Lower lobe of right lung (tissue), 2 donors: ENCODE results near the gene ZSWIM1. TPM values are rescaled to one million over a fixed set of nuclear protein-coding genes. Genes with fewer than 3 reads are reported as not detected.

Experiments used
- ATAC-seq, 2 donors: fragments of 200-7000 bp; cut with Tn5 transposase; one replicate each; pipeline ENCODE4 v1.9.1; 2020 to 2022; ENCODE audit warnings: mild to moderate bottlenecking in 2 of 2, moderate library complexity in 2 of 2
- DNase-seq: peaks from one replicate; pipeline ENCODE4 v3.0.0-alpha.2; 2020
- H3K27ac ChIP-seq: fragments of 200-600 bp; one replicate; pipeline ENCODE4 v1.8.0; 2022
- H3K27me3 ChIP-seq: fragments of 200-600 bp; one replicate; pipeline ENCODE4 v1.8.0; 2022; ENCODE audit warnings: low read depth
- H3K36me3 ChIP-seq: fragments of 200-600 bp; one replicate; pipeline ENCODE4 v1.8.0; 2022; ENCODE audit warnings: mild to moderate bottlenecking
- H3K4me1 ChIP-seq: fragments of 200-600 bp; one replicate; pipeline ENCODE4 v1.8.0; 2022
- H3K4me3 ChIP-seq: fragments of 200-600 bp; one replicate; pipeline ENCODE4 v1.8.0; 2022; ENCODE audit warnings: mild to moderate bottlenecking
- H3K9me3 ChIP-seq: fragments of 200-600 bp; one replicate; pipeline ENCODE4 v1.8.0; 2022
- intact Hi-C: fragments of 100-400 bp; cut with DNase I; formaldehyde crosslinking; loops from one replicate; pipeline ENCODE4 v1.11.0; 2022
- total RNA-seq: library from RNA; stranded (reverse); fragmentation: NEBNext Ultra II Directional; extraction: Animal tissue kit (Norgen Biotek cat#: 25700); gene quantifications from one replicate; pipeline ENCODE4 v1.2.1, GENCODE V29; 2021
- TF ChIP-seq, protein P1 (sequence below): fragments of 200-600 bp; IDR thresholded peaks from one replicate; pipeline ENCODE4 v1.8.0; 2022; ENCODE audit warnings: antibody characterized with exemption, mild to moderate bottlenecking
- donor health status: DM: no; HTN: yes; CAD: no; lungs with severe emphysema.

Gene ZSWIM1
- total RNA-seq, 1 donor from 2014 or later: 9.6 TPM

DNA sequence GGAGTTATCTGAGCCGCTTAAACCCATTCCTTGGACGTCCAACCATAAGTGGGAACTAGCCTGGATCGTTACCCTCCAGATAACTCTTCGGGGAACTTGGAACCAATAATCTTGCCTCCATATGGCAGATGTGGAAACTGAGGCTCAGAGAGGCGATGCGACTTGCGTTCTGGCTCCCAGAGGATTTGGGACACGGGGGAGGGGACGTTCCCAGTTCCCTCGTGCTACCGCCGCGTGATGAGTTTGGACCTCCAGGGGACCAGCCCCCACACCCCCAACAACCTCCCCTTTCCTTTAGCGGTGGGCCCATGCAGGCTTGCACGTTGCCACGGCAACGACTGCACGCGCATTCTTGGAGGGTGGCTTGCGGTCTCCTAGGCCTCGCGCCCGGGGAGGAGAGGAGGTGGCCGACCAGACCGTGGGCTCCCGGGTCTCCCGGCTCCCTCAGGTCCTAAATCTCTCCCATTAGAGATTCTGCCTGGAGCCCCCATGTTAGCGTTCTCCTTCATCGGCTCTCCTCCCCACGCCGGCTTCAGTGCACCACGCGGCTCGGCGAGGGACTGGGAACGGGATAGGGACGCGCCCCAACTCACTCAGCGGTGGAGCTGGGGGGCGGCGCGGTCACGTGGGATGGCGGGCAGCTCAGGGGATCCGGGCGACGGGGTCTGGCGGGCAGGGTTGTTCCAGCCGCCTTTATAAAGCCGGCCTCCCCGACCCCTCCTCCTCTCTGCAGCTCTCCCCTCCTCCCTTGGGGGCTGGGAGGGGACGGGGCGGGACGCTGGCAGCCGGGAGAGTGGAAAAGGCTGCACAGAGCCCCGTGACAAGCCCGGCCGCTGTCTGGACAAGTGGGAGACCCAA, 30.7 kb downstream of the ZSWIM1 start, which contains the start of gene PLTP:
Gene PLTP, minus strand, starts transcription at position 670 of the 858 bp plus-strand sequence. CDS start 703 bp downstream, outside the sequence.
- Histone ChIP-seq H3K9me3 (no peaks in the 10 kb centered on the region), H3K4me1 (peaks cover 36% of the 10 kb centered on the region), H3K36me3 (no peaks in the 10 kb centered on the region), H3K4me3 (peak within 1 kb of the TSS; percentile 59), H3K27ac (peak within 1 kb of the TSS; percentile 79), H3K27me3 (peaks cover 4% of the 10 kb centered on the region)
- intact Hi-C loops: no loop called here
- peak; percentile 66 for DNase-seq
- ATAC-seq: peak; percentile 32 to 57
- TF ChIP-seq, protein P1, sequence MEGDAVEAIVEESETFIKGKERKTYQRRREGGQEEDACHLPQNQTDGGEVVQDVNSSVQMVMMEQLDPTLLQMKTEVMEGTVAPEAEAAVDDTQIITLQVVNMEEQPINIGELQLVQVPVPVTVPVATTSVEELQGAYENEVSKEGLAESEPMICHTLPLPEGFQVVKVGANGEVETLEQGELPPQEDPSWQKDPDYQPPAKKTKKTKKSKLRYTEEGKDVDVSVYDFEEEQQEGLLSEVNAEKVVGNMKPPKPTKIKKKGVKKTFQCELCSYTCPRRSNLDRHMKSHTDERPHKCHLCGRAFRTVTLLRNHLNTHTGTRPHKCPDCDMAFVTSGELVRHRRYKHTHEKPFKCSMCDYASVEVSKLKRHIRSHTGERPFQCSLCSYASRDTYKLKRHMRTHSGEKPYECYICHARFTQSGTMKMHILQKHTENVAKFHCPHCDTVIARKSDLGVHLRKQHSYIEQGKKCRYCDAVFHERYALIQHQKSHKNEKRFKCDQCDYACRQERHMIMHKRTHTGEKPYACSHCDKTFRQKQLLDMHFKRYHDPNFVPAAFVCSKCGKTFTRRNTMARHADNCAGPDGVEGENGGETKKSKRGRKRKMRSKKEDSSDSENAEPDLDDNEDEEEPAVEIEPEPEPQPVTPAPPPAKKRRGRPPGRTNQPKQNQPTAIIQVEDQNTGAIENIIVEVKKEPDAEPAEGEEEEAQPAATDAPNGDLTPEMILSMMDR: no peak

DNA sequence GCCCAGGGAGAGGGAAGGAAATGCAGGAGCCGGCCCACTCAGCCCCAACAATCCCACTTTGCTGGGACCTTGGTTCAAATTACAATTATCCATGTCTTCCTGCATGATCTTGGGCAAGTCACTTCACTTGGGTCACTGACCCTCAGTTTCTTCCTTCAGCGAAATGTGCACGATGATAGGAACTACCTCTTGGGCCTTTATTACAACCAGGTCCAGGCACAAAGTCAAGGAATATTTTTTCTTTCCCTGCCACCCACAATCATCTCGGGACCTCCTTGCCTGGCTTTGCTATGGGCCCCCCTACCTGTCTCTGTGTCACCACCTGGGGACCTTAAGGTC, 31.3 kb downstream of the ZSWIM1 start:
- no peaks in the 10 kb centered on the region for H3K36me3 ChIP-seq
- peak overlapping the region; percentile 79 for H3K27ac ChIP-seq
- intact Hi-C loops: no loop called here
- TF ChIP-seq, protein P1: no peak
- ATAC-seq (no peak), DNase-seq (no peak)
- H3K4me1 ChIP-seq: peaks cover 36% of the 10 kb centered on the region
- no peaks in the 10 kb centered on the region for H3K9me3 ChIP-seq
- H3K27me3 ChIP-seq: peaks cover 4% of the 10 kb centered on the region
- peak overlapping the region; percentile 59 for H3K4me3 ChIP-seq

DNA sequence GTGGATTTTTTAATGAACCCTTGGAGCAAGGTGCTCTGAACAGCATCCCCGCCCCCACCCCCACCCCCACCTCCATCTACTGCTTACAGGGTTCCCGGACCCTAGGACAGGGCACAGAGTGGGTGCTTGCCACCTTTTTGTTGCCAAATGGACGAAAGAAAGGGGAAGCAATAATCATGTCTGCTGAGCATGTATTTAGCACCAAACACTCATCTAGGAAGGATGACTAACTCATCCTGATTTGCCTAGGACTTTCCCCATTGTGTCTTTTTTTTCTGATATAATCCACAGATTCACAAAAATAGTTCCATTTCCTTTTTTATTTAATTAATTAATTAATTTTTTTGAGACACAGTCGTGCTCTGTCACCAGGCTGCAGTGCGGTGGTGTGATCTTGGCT, 32.1 kb downstream of the ZSWIM1 start:
- Histone ChIP-seq H3K4me3 (no peak overlapping the region), H3K27me3 (peaks cover 4% of the 10 kb centered on the region), H3K36me3 (no peaks in the 10 kb centered on the region), H3K9me3 (no peaks in the 10 kb centered on the region), H3K4me1 (peaks cover 42% of the 10 kb centered on the region), H3K27ac (no peak overlapping the region)
- no peak for ATAC-seq
- TF ChIP-seq, protein P1: no peak
- DNase-seq: no peak
- intact Hi-C loops: no loop called here

DNA sequence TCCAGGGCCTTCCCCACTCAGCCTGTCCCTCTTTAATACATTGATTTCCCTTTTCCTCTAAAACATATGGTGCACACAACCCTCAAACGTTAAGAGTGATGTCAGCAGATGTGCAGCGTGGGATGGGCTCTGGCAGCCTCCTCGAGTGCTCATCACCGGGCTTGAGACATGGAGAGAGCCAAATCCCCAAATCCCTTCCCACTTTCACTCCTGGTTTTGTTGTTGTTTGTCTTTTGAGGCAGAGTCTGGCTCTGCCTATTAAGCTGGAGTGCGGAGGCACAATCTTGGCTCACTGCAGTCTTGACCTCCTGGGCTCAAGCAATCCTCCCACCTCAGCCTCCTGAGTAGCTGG, 36.7 kb downstream of the ZSWIM1 start:
- Histone ChIP-seq H3K4me1 (peaks cover 54% of the 10 kb centered on the region), H3K27ac (peak overlapping the region; percentile 69)
- TF ChIP-seq, protein P1: no peak

DNA sequence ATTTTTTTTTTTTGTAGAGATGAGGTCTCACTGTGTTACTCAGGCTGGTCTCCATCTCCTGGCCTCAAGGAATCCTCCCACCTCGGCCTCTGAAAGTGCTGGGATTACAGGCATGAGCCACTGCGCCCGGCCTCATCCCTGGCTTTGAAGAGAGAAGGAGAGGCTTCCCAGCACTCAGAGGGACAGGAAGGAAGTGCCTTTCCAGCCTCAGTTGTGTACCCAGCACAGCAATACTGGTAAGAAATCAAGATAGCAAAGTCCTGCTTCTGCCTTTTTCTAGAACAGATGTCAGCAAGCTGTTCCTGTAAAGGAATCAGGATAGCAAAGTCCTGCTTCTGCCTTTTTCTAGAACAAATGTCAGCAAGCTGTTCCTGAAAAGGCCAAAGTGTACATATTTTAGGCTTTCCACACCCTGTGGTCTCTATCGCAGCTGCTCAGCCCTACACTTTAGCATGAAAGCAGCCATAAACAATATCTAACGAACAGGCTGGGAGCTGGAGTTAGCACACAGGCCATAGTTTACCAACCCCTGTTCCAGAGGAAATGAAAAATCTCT, 37.2 kb downstream of the ZSWIM1 start:
- Histone ChIP-seq H3K27ac (peak overlapping the region; percentile 69), H3K9me3 (no peaks in the 10 kb centered on the region), H3K27me3 (no peaks in the 10 kb centered on the region), H3K36me3 (no peaks in the 10 kb centered on the region), H3K4me1 (peaks cover 56% of the 10 kb centered on the region), H3K4me3 (no peak overlapping the region)
- no peak for DNase-seq
- ATAC-seq: peak; percentile 25 to 67
- intact Hi-C loops: no loop called here
- TF ChIP-seq, protein P1: no peak

More for the DNA sequence above, 36.7 kb downstream of the ZSWIM1 start:
- Histone ChIP-seq H3K9me3 (no peaks in the 10 kb centered on the region), H3K36me3 (no peaks in the 10 kb centered on the region), H3K4me3 (no peak overlapping the region), H3K27me3 (peaks cover under 1% of the 10 kb centered on the region)
- ATAC-seq (peak in 1 of 2 donors; percentile 4), DNase-seq (no peak)
- intact Hi-C loops: no loop called here
